Gastroesophageal sphincter (tissue), 4 donors: Measurements from ENCODE around the gene CAPN2. TPM values are rescaled to one million over a fixed set of nuclear protein-coding genes. Genes with fewer than 3 reads are reported as not detected.
"Not testable (repeated sequence)": the region's sequence is repeated elsewhere in the genome, so short reads cannot be mapped to it uniquely, and the experiment has no call there.

ENCODE experiments used
- ATAC-seq: fragments of 150-250 bp; one replicate; pipeline ENCODE4 v1.9.1; 2016; ENCODE audit warnings: mild to moderate bottlenecking, moderate library complexity
- H3K27ac ChIP-seq, 4 donors: fragments of 200-600 bp; sonication (generic) in 3 of 4; 1 replicate in 3 of 4; 2 replicates in 1 of 4; pipeline ENCODE4 v1.5.1; 2016 to 2019
- H3K27me3 ChIP-seq: fragments of 200-600 bp; sonication (generic); one replicate; pipeline ENCODE4 v1.5.1; 2019
- H3K36me3 ChIP-seq, 2 donors: fragments of 200-600 bp; sonication (generic); one replicate each; pipeline ENCODE4 v1.5.1; 2019; ENCODE audit warnings: control low read depth in 1 of 2
- H3K4me1 ChIP-seq, 3 donors: fragments of 200-600 bp; sonication (generic); 1 replicate in 2 of 3; 2 replicates in 1 of 3; pipeline ENCODE4 v1.5.1; 2016 to 2019; ENCODE audit warnings: control low read depth in 2 of 3
- H3K4me3 ChIP-seq, 2 donors: fragments of 200-600 bp; sonication (generic); one replicate each; pipeline ENCODE4 v1.5.1; 2019; ENCODE audit warnings: mild to moderate bottlenecking in 1 of 2, moderate library complexity in 1 of 2
- H3K9me3 ChIP-seq, 3 donors: fragments of 200-600 bp; sonication (generic); one replicate each; pipeline ENCODE4 v1.5.1; 2017 to 2019; ENCODE audit warnings: control low read depth in 2 of 3
- CTCF ChIP-seq, 4 experiments: fragments of 200-600 bp in 2 of 4; fragments of 450-650 bp in 2 of 4; sonication (generic) in 1 of 4; IDR thresholded peaks; one replicate each; pipeline ENCODE4 v1.5.1; 2017 to 2019; ENCODE audit warnings: antibody characterized with exemption in 4 of 4, mild to moderate bottlenecking in 2 of 4, moderate library complexity in 2 of 4
- EP300 ChIP-seq: sonication (generic); formaldehyde crosslinking; IDR thresholded peaks from one replicate; pipeline ENCODE4 v1.6.1; 2017; ENCODE audit warnings: antibody characterized with exemption, mild to moderate bottlenecking
- POLR2A ChIP-seq, 2 donors: fragments of 450-650 bp; IDR thresholded peaks; one replicate each; pipeline ENCODE4 v1.6.1; 2017; ENCODE audit warnings: antibody characterized with exemption in 2 of 2, mild to moderate bottlenecking in 2 of 2, moderate library complexity in 1 of 2
- POLR2AphosphoS5 ChIP-seq: sonication (generic); formaldehyde crosslinking; IDR thresholded peaks from one replicate; pipeline ENCODE4 v1.6.1; 2017; ENCODE audit warnings: antibody characterized with exemption
- WGBS, 2 donors: methylation state at CpG; one replicate each; pipeline ENCODE4 v1.1.5; 2018; ENCODE audit warnings: low coverage in 1 of 2; 5-methylcytosine and 5-hydroxymethylcytosine counted together
- total RNA-seq, 4 donors: library from RNA; depleted of rRNA; stranded (reverse); fragments of >200 nt; gene quantifications; one replicate each; pipeline ENCODE4 v1.1.0, GENCODE V29; 2016

The CAPN2 gene
- total RNA-seq, 4 donors from 2014 or later, result 140 to 174 (median 149) TPM

GRCh38 chr1:223802602-223803001, 90.3 kb downstream of the CAPN2 start:
- WGBS, 2 donors, result 72 to 81% methylated on average over 4 of the region's 4 CpGs
- Histone ChIP-seq H3K4me3 (no peak overlapping the region), H3K27me3 (no peaks in the 10 kb centered on the region), H3K27ac (no peak overlapping the region), H3K4me1 (no peaks in the 10 kb centered on the region), H3K36me3 (peaks cover 7 to 93% of the 10 kb centered on the region in 2 donors), H3K9me3 (no peaks in the 10 kb centered on the region)
- TF ChIP-seq POLR2A (IDR thresholded peaks at IDR 0.05) (no peak), POLR2AphosphoS5 (no peak), EP300 (no peak), CTCF (IDR thresholded peaks at IDR 0.05) (no peak)
- ATAC-seq, result no peak

GRCh38 chr1:223803211-223803610, 90.9 kb downstream of the CAPN2 start:
- ATAC-seq, result no peak
- Histone ChIP-seq H3K27me3 (no peaks in the 10 kb centered on the region), H3K9me3 (no peaks in the 10 kb centered on the region), H3K4me3 (no peak overlapping the region), H3K36me3 (peaks cover 7 to 92% of the 10 kb centered on the region in 2 donors), H3K27ac (no peak overlapping the region), H3K4me1 (no peaks in the 10 kb centered on the region)
- WGBS, 2 donors, result 63 to 70% methylated on average over 2 to 5 of the region's 7 CpGs
- TF ChIP-seq EP300 (no peak), CTCF (IDR thresholded peaks at IDR 0.05) (no peak), POLR2AphosphoS5 (no peak), POLR2A (IDR thresholded peaks at IDR 0.05) (no peak)

GRCh38 chr1:223809905-223810304, 97.6 kb downstream of the CAPN2 start:
- peaks cover 0 to 66% of the 10 kb centered on the region in 2 donors for H3K36me3 ChIP-seq
- WGBS, 2 donors, result 84 to 92% methylated on average over 2 to 3 of the region's 4 CpGs
- ATAC-seq, H3K9me3 ChIP-seq, H3K27ac ChIP-seq, H3K27me3 ChIP-seq, H3K4me3 ChIP-seq, H3K4me1 ChIP-seq: not testable (repeated sequence)

GRCh38 chr1:223810586-223810985, 98.2 kb downstream of the CAPN2 start:
- H3K27me3 ChIP-seq, result no peaks in the 10 kb centered on the region
- no peak overlapping the region for H3K27ac ChIP-seq
- H3K36me3 ChIP-seq, result peaks cover 0 to 59% of the 10 kb centered on the region in 2 donors
- no peaks in the 10 kb centered on the region for H3K9me3 ChIP-seq
- TF ChIP-seq CTCF (IDR thresholded peaks at IDR 0.05) (no peak), POLR2AphosphoS5 (no peak), EP300 (no peak), POLR2A (IDR thresholded peaks at IDR 0.05) (no peak)
- no peak for ATAC-seq
- 58 to 72% methylated on average over 2 of the region's 2 CpGs for WGBS, 2 donors
- no peak overlapping the region for H3K4me3 ChIP-seq
- H3K4me1 ChIP-seq, result peaks cover 0 to 11% (median 0%) of the 10 kb centered on the region in 3 donors

- TF ChIP-seq POLR2AphosphoS5, result no peak
- peak; percentile 23 to 68 (median 56) for TF ChIP-seq CTCF (IDR thresholded peaks at IDR 0.05)
- Histone ChIP-seq H3K36me3 (peaks cover 0 to 49% of the 10 kb centered on the region in 2 donors), H3K27ac (no peak overlapping the region), H3K27me3 (no peaks in the 10 kb centered on the region), H3K9me3 (no peaks in the 10 kb centered on the region), H3K4me3 (no peak overlapping the region), H3K4me1 (peaks cover 0 to 19% (median 0%) of the 10 kb centered on the region in 3 donors)
- peak; percentile 48 for ATAC-seq
- 42 to 51% methylated on average over 3 of the region's 3 CpGs for WGBS, 2 donors
Observed at GRCh38 chr1:223811634-223812101, 99.3 kb downstream of the CAPN2 start.
